ENCODE data around the gene SLC22A3. TPM values are rescaled to one million over a fixed set of nuclear protein-coding genes. Genes with fewer than 3 reads are reported as not detected.

The SLC22A3 gene
- total and polyA plus RNA-seq, 4 donors, result 9.5 to 65.0 (median 33.3) TPM

GRCh38 chr6:160309718-160310117 is 38.5 kb upstream of the SLC22A3 start:
- H3K4me3 ChIP-seq, result no peak overlapping the region
- no peak for TF ChIP-seq CTCF (IDR thresholded peaks at IDR 0.05; ENCODE audit: control extremely low read depth, extremely low read depth)
- no peaks in the 10 kb centered on the region for H3K27me3 ChIP-seq (ENCODE audit: control insufficient read depth in 3 of 3, insufficient read depth in 3 of 3, low read length in 2 of 3)
- no peaks in the 10 kb centered on the region for H3K4me1 ChIP-seq (ENCODE audit: control insufficient read depth in 5 of 5, insufficient read depth in 5 of 5, low read length in 5 of 5)
- ATAC-seq (ENCODE audit: insufficient read depth, low FRiP score), result no peak
- H3K9ac ChIP-seq (ENCODE audit: insufficient read depth in 1 of 2, low read length in 2 of 2), result no peak overlapping the region
- H3K9me3 ChIP-seq (ENCODE audit: control insufficient read depth in 4 of 4, insufficient read depth in 3 of 4, low read length in 3 of 4), result peaks cover 0 to 5% (median 4%) of the 10 kb centered on the region in 4 donors
- no peak overlapping the region for H3K27ac ChIP-seq (ENCODE audit: low read depth in 1 of 2, low read length in 1 of 2)
- no peaks in the 10 kb centered on the region for H3K36me3 ChIP-seq (ENCODE audit: control insufficient read depth in 4 of 4, insufficient read depth in 4 of 4, low read length in 4 of 4)
- DNase-seq, result no peak

- DNase-seq, result no peak
- no peak overlapping the region for H3K9ac ChIP-seq (ENCODE audit: insufficient read depth in 1 of 2, low read length in 2 of 2)
- no peaks in the 10 kb centered on the region for H3K4me1 ChIP-seq (ENCODE audit: control insufficient read depth in 5 of 5, insufficient read depth in 5 of 5, low read length in 5 of 5)
- TF ChIP-seq CTCF (IDR thresholded peaks at IDR 0.05; ENCODE audit: control extremely low read depth, extremely low read depth), result no peak
- H3K36me3 ChIP-seq (ENCODE audit: control insufficient read depth in 4 of 4, insufficient read depth in 4 of 4, low read length in 4 of 4), result no peaks in the 10 kb centered on the region
- no peak overlapping the region for H3K4me3 ChIP-seq
- 81 to 84% methylated on average over 2 of the region's 2 CpGs for WGBS, 2 donors
- peaks cover 0 to 5% (median 4%) of the 10 kb centered on the region in 4 donors for H3K9me3 ChIP-seq (ENCODE audit: control insufficient read depth in 4 of 4, insufficient read depth in 3 of 4, low read length in 3 of 4)
- ATAC-seq (ENCODE audit: insufficient read depth, low FRiP score), result no peak
- no peaks in the 10 kb centered on the region for H3K27me3 ChIP-seq (ENCODE audit: control insufficient read depth in 3 of 3, insufficient read depth in 3 of 3, low read length in 2 of 3)
- H3K27ac ChIP-seq (ENCODE audit: low read depth in 1 of 2, low read length in 1 of 2), result no peak overlapping the region
Measured at GRCh38 chr6:160312900-160313299, 35.3 kb upstream of the SLC22A3 start.

- no peaks in the 10 kb centered on the region for H3K27me3 ChIP-seq (ENCODE audit: control insufficient read depth in 3 of 3, insufficient read depth in 3 of 3, low read length in 2 of 3)
- no peak overlapping the region for H3K4me3 ChIP-seq
- H3K9ac ChIP-seq (ENCODE audit: insufficient read depth in 1 of 2, low read length in 2 of 2), result no peak overlapping the region
- H3K27ac ChIP-seq (ENCODE audit: low read depth in 1 of 2, low read length in 1 of 2), result no peak overlapping the region
- no peak for TF ChIP-seq CTCF (IDR thresholded peaks at IDR 0.05; ENCODE audit: control extremely low read depth, extremely low read depth)
- no peaks in the 10 kb centered on the region for H3K36me3 ChIP-seq (ENCODE audit: control insufficient read depth in 4 of 4, insufficient read depth in 4 of 4, low read length in 4 of 4)
- H3K4me1 ChIP-seq (ENCODE audit: control insufficient read depth in 5 of 5, insufficient read depth in 5 of 5, low read length in 5 of 5), result no peaks in the 10 kb centered on the region
- peaks cover 0 to 5% (median 2%) of the 10 kb centered on the region in 4 donors for H3K9me3 ChIP-seq (ENCODE audit: control insufficient read depth in 4 of 4, insufficient read depth in 3 of 4, low read length in 3 of 4)
- DNase-seq (no peak), ATAC-seq (ENCODE audit: insufficient read depth, low FRiP score) (no peak)
- WGBS, 2 donors, result 77 to 98% methylated on average over 1 of the region's 1 CpG
Measured at GRCh38 chr6:160315310-160315709, 32.9 kb upstream of the SLC22A3 start.

GRCh38 chr6:160316261-160316660 is 31.9 kb upstream of the SLC22A3 start:
- no peaks in the 10 kb centered on the region for H3K27me3 ChIP-seq (ENCODE audit: control insufficient read depth in 3 of 3, insufficient read depth in 3 of 3, low read length in 2 of 3)
- DNase-seq, result peak in 2 of 3 donors; percentile 8 to 53
- no peak overlapping the region for H3K4me3 ChIP-seq
- no peaks in the 10 kb centered on the region for H3K4me1 ChIP-seq (ENCODE audit: control insufficient read depth in 5 of 5, insufficient read depth in 5 of 5, low read length in 5 of 5)
- no peak for ATAC-seq (ENCODE audit: insufficient read depth, low FRiP score)
- peaks cover 0 to 8% (median 2%) of the 10 kb centered on the region in 4 donors for H3K9me3 ChIP-seq (ENCODE audit: control insufficient read depth in 4 of 4, insufficient read depth in 3 of 4, low read length in 3 of 4)
- no peak for TF ChIP-seq CTCF (IDR thresholded peaks at IDR 0.05; ENCODE audit: control extremely low read depth, extremely low read depth)
- no peak overlapping the region for H3K9ac ChIP-seq (ENCODE audit: insufficient read depth in 1 of 2, low read length in 2 of 2)
- H3K27ac ChIP-seq (ENCODE audit: low read depth in 1 of 2, low read length in 1 of 2), result no peak overlapping the region
- no peaks in the 10 kb centered on the region for H3K36me3 ChIP-seq (ENCODE audit: control insufficient read depth in 4 of 4, insufficient read depth in 4 of 4, low read length in 4 of 4)

Measured in lung (tissue), 12 donors.